Measurements from ENCODE around the gene GRM4.
"Not testable (repeated sequence)": the region's sequence is repeated elsewhere in the genome, so short reads cannot be mapped to it uniquely, and the experiment has no call there.

The GRM4 gene

GRCh38 chr6:34146021-34146782, at the start of gene GRM4:
Gene GRM4, minus strand, starts transcription at chr6:34146087. Its CDS starts 12,591 bp downstream, at chr6:34133496.
- DNase-seq (ENCODE audit: low read depth), result no peak

GRCh38 chr6:34194772-34195171, 48.9 kb upstream of the GRM4 start:
- no peak for DNase-seq (ENCODE audit: low read depth)

GRCh38 chr6:34190504-34191122, 44.7 kb upstream of the GRM4 start:
- DNase-seq (ENCODE audit: low read depth), result no peak

DNA sequence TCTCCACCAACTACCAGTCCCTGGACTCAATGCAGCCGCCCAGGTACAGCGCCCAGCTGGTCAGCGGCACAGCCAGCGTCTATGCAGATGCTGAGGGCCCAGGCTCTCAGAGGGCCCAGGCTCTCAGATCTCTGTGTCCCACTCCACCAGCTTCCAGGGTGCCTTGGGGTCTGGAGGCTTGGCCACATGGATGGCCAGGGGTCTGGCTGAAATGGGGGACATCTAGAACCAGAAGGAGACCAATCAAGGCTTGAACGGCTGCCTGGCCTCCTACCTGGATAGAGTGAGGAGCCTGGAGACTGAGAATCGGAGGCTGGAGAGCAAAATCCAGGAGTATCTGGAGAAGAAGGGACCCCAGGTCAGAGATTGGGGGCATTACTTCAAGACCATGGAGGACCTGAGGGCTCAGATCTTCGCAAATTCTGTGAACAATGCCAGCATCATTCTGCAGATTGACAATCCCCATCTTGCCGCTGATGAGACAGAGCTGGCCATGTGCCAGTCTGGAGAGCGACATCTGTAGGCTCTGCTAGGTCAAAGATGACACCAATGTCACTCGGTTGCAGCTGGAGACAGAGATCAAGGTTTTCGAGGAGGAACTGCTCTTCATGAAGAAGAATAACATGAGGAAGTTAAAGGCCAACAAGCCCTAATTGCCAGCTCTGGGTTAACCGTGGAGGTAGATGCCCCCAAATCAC, 44.1 kb upstream of the GRM4 start:
- DNase-seq (ENCODE audit: low read depth), result peak; percentile 24

DNA sequence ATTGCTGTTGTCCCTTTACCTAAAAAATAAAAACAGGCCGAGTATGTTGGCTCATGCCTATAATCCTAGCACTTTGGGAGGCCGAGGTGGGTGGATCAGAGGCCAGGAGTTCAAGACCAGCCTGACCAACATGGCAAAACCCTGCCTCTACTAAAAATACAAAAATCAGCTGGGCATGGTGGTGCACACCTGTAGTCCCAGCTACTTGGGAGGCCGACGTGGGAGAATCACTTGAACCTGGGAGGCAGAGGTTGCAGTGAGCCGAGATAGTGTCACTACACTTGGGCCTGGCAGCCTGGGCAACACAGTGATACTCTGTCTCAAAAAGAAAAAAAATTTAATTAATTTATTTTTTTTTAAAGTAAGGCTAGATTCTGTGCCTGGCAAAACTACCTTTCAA, 38.8 kb upstream of the GRM4 start:
- not testable (repeated sequence) for DNase-seq (ENCODE audit: low read depth)

- peak; percentile 43 for DNase-seq (ENCODE audit: low read depth)
These were observed 37.1 kb upstream of the GRM4 start for GRCh38 chr6:34182751-34183531.

DNA sequence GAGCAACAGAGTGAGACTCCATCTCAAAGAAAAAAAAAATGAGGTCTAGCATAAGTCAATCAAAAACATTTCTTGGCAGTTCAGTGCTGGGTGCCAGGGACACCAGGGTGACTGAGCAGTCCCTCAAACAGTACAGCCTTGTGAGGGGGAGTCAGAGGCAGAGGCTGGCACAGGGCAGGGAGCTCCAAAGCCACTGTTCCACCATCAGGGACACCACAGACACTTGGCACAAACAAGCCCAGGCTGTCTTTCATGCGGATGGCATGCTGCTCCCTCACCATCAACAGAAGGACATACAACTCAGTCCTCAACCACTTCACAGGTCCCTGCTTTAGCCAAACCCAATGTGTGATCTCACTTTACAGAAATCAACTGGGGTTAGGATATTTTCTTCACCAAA, 36.0 kb upstream of the GRM4 start:
- DNase-seq (ENCODE audit: low read depth), result no peak

DNA sequence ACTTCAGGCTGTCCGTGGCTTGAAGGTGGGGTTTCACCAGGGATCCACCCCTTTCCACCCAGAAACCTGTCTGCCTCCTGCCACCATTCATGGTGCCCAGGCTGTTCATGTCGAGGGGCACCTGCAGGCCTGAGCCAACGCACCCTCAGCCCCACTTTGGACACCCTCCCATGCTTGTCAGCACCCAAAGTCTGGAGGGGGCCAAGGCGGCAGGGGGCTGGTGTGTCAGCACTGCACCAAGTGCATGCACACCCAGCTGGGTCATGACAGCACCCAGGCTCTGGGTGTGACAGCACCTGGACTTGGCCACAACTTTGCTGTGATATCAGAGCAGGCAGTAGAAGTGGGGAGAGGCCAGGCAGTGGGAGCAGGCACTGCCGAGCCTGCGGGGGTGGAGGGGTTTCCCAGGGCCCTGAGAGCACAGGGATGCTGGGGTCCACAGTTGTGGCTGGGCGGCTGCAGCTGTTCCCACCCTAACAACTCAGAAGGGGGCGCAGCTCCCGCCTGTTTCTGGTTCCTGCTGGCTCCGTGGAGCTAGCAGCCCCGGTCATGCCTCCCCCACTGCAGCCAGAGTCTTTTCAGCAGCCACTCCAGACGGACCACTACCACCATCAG, 33.3 kb upstream of the GRM4 start:
- no peak for DNase-seq (ENCODE audit: low read depth)

- DNase-seq (ENCODE audit: low read depth), result no peak
These were observed 32.6 kb upstream of the GRM4 start for GRCh38 chr6:34178357-34179105.

GRCh38 chr6:34177181-34177591, 31.3 kb upstream of the GRM4 start:
- no peak for DNase-seq (ENCODE audit: low read depth)

DNA sequence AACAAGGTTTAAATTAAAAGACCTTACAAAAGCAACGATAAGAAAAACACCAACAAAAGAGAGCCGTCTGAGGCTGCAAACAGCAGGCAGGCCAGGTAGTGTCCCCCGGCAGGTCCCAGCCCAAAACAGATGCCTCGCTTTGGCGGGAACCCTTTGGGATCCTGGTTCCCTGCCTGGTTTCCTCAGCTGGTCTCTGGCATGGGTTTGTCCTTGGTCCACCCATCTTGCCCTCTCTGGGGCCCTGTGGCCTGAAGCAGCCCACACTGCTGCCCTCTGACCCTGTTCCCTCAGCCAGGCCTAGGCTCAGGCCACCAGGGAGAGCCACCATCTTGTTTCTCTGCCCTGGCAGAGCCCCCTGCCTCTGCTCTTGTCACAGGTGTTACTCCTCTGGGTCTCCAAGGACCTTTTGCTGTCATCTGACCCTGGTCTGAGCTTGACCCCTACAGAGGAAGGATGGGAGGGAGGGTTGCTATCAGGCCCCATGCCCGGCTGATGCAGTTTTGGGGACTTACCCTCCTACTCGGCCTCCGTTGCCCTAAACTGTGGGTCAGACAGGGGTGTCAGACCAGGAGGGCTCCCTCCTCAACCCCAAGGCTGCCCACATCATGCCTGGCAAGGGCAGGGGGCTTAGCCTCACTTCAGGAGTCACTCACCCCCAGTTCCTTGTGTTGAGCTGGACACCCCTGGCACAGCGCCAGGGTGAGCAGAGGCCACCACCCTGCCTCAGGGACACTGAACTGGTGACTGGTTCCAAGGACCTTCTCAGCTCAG, 30.6 kb upstream of the GRM4 start:
- no peak for DNase-seq (ENCODE audit: low read depth)

DNA sequence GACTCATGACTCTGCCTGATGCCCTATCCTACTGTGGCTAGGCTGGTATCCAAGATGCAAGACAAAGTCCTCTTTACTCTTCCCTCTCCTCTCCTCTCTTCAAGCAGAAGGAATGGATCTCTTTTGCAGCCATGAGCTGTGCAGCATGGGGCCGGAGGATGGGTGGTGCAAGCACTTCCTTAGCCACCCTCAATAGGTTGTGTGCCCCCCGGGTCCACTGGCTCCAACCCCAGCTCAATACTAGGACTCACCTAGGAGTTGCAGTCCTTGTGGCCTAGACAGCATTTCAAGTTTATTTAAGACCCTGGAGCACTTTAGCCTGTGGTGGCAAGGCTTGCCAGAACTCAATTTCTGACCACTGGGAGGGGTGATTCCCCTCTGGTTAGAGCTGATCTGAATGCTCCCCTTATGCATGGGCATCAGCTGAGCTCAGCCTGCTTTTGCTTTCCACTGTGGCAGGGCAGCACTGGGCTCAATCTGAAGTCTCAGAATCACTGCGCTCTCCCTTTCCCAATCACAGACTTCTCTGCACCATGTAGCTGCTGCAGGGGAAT, 29.0 kb upstream of the GRM4 start:
- DNase-seq (ENCODE audit: low read depth), result no peak

GRCh38 chr6:34172961-34173775, 27.3 kb upstream of the GRM4 start:
- no peak for DNase-seq (ENCODE audit: low read depth)

GRCh38 chr6:34170346-34170745, 24.5 kb upstream of the GRM4 start:
- DNase-seq (ENCODE audit: low read depth), result no peak

- DNase-seq (ENCODE audit: low read depth), result no peak
These were observed 24.0 kb upstream of the GRM4 start for GRCh38 chr6:34169897-34170296.

GRCh38 chr6:34161857-34162515, 16.1 kb upstream of the GRM4 start:
- no peak for DNase-seq (ENCODE audit: low read depth)

DNA sequence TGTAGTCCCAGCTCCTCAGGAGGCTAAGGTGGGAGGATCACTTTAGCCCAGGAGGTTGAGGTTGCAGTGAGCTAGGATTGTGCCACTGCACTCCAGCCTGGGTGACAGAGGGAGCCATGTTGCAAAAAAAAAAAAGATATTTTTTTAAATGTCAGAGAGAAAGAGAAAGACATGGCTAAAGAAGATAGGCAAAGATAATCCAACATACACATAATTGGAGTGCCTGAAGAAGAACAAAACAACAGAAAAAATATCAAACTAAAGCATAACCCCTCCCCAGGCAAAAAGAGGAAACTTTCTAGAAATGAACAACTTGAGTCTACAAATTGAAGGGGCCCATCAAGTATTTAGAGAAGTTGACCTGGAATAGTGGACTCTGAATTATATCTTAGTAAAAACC, 14.0 kb upstream of the GRM4 start:
- no peak for DNase-seq (ENCODE audit: low read depth)

GRCh38 chr6:34158876-34159275, 13.0 kb upstream of the GRM4 start:
- DNase-seq (ENCODE audit: low read depth), result no peak

DNA sequence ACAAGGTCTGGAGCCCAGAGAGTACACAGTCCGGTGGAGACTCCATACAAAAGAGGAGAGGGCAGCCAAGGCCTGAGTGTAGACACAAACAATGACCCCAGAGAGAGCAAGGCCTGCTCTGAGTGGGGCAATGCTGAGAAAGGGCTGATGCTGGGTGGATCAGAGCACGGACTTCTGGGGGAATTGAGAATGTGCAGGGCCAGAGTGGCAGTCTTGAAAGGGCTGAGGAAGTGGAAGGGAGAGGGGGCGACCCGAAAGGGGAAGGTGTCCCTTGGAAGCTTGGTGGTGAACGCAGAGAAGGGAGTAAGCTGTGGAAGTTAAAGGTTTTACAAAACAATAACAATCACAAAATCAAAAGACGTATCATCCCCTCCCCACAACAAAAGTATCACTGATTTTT, 12.0 kb upstream of the GRM4 start:
- DNase-seq (ENCODE audit: low read depth), result no peak
